ENCODE measurements around the gene TNS1. TPM values are rescaled to one million over a fixed set of nuclear protein-coding genes. Genes with fewer than 3 reads are reported as not detected.
"Not testable (repeated sequence)": the region's sequence is repeated elsewhere in the genome, so short reads cannot be mapped to it uniquely, and the experiment has no call there.

The TNS1 gene
- total RNA-seq, 1 experiment from 2014 or later, result 4.5 TPM

- Mint-ChIP-seq H3K27me3 (ENCODE audit: low read depth) (peaks cover 3% of the 10 kb centered on the region), H3K4me3 (no peak overlapping the region), H3K36me3 (no peaks in the 10 kb centered on the region), H3K4me1 (no peaks in the 10 kb centered on the region), H3K9me3 (peaks cover 8% of the 10 kb centered on the region), H3K27ac (no peak overlapping the region)
- ChIA-PET CTCF (interaction anchor here (1.4 kb wide), 1 partner anchor 262 kb away, joined by 6 read pairs; no protein-coding TSS in a partner anchor), POLR2A (interaction anchor here (0.6 kb wide), 1 partner anchor 37 kb away, joined by 3 read pairs; no protein-coding TSS in a partner anchor)
- no peak for TF ChIP-seq ZSCAN18 (CRISPR knock-in tag; IDR thresholded peaks at IDR 0.05)
- no peak for TF ChIP-seq SOX15 (CRISPR knock-in tag; IDR thresholded peaks at IDR 0.05)
- TF ChIP-seq IRF1 (CRISPR knock-in tag; IDR thresholded peaks at IDR 0.05), result no peak
- no peak for TF ChIP-seq TCF7 (CRISPR knock-in tag; IDR thresholded peaks at IDR 0.05; ENCODE audit: low read depth)
- no peak for TF ChIP-seq STAT6 (CRISPR knock-in tag; conservative IDR thresholded peaks at IDR 0.05; ENCODE audit: low read depth)
- TF ChIP-seq ATF1 (CRISPR knock-in tag; IDR thresholded peaks at IDR 0.05), result no peak
- TF ChIP-seq RELA (CRISPR knock-in tag; IDR thresholded peaks at IDR 0.05; ENCODE audit: borderline replicate concordance), result no peak
- ATAC-seq (no peak), DNase-seq (ENCODE audit: low spot score) (no peak)
Measured at GRCh38 chr2:218047536-218048225, 44.9 kb upstream of the TNS1 start.

- Mint-ChIP-seq H3K27me3 (ENCODE audit: low read depth) (peaks cover 13% of the 10 kb centered on the region), H3K4me1 (no peaks in the 10 kb centered on the region), H3K27ac (no peak overlapping the region), H3K4me3 (no peak overlapping the region), H3K36me3 (no peaks in the 10 kb centered on the region), H3K9me3 (peaks cover 8% of the 10 kb centered on the region)
- CTCF ChIA-PET, result interaction anchor here (0.8 to 1.4 kb wide), 2 partner anchors 23 to 260 kb away, joined by 3 to 6 read pairs; partner anchors contain the start of gene RUFY4
- TF ChIP-seq USF2 (CRISPR knock-in tag; IDR thresholded peaks at IDR 0.05), result no peak
- no peak for TF ChIP-seq TP53 (CRISPR knock-in tag; IDR thresholded peaks at IDR 0.05)
- no peak for TF ChIP-seq ZNF396 (CRISPR knock-in tag; IDR thresholded peaks at IDR 0.05; ENCODE audit: borderline replicate concordance)
- TF ChIP-seq PRRX2 (CRISPR knock-in tag; IDR thresholded peaks at IDR 0.05), result no peak
- TF ChIP-seq FOXP4 (CRISPR knock-in tag; IDR thresholded peaks at IDR 0.05), result no peak
- no peak for TF ChIP-seq SMAD3 (CRISPR knock-in tag; IDR thresholded peaks at IDR 0.05; ENCODE audit: borderline replicate concordance)
- TF ChIP-seq RELA (CRISPR knock-in tag; IDR thresholded peaks at IDR 0.05; ENCODE audit: borderline replicate concordance), result no peak
- TF ChIP-seq SMAD4 (CRISPR knock-in tag; IDR thresholded peaks at IDR 0.05), result no peak
- TF ChIP-seq ARID4B (CRISPR knock-in tag; IDR thresholded peaks at IDR 0.05; ENCODE audit: borderline replicate concordance), result no peak
- TF ChIP-seq FOXP1 (CRISPR knock-in tag; IDR thresholded peaks at IDR 0.05; ENCODE audit: borderline replicate concordance), result no peak
- no peak for ATAC-seq
- DNase-seq (ENCODE audit: low spot score), result no peak
- POLR2A ChIA-PET, result no interaction called here
Measured at GRCh38 chr2:218046238-218046637, 43.4 kb upstream of the TNS1 start.

GRCh38 chr2:218044599-218044998 lies 41.8 kb upstream of the TNS1 start:
- DNase-seq (ENCODE audit: low spot score); H3K4me3 Mint-ChIP-seq; POLR2A ChIA-PET; H3K9me3 Mint-ChIP-seq; H3K36me3 Mint-ChIP-seq; ATAC-seq; H3K27ac Mint-ChIP-seq; H3K4me1 Mint-ChIP-seq: not testable (repeated sequence)
- H3K27me3 Mint-ChIP-seq (ENCODE audit: low read depth), result peaks cover 10% of the 10 kb centered on the region
- CTCF ChIA-PET, result interaction anchor here (1.1 kb wide), 1 partner anchor 11 kb away, joined by 3 read pairs; no protein-coding TSS in a partner anchor

All from WTC11 (cell line).